GM23338 (cell line): ENCODE results near the gene ACOD1. TPM values are rescaled to one million over a fixed set of nuclear protein-coding genes. Genes with fewer than 3 reads are reported as not detected.

Source experiments
- ATAC-seq: fragments of 200-7000 bp; cut with Tn5 transposase; 3 replicates; pipeline ENCODE4 v1.9.1; 2020
- DNase-seq: peaks from one replicate; pipeline ENCODE4 v3.0.0-alpha.2; 2015; ENCODE audit warnings: low spot score
- H2AFZ ChIP-seq: fragments of 200-600 bp; sonication (generic); 2 replicates; pipeline ENCODE4 v1.8.0; 2016; ENCODE audit warnings: antibody characterized with exemption, mild to moderate bottlenecking, moderate library complexity
- H3F3A ChIP-seq: fragments of 200-600 bp; sonication (generic); replicated peaks from 2 replicates; pipeline ENCODE4 v1.8.0; 2017; ENCODE audit warnings: antibody characterized with exemption, mixed run types, low read depth
- H3K27ac ChIP-seq: fragments of 200-600 bp; sonication (generic); 2 replicates; pipeline ENCODE4 v1.6.1; 2016; ENCODE audit warnings: low read depth
- H3K27me3 ChIP-seq: fragments of 200-600 bp; sonication (generic); 2 replicates; pipeline ENCODE4 v1.8.0; 2016; ENCODE audit warnings: mild to moderate bottlenecking, mixed run types, moderate library complexity; ENCODE audit not compliant: insufficient read depth
- H3K36me3 ChIP-seq: fragments of 200-600 bp; sonication (generic); 2 replicates; pipeline ENCODE4 v1.8.0; 2016; ENCODE audit warnings: mild to moderate bottlenecking; ENCODE audit not compliant: insufficient read depth
- H3K4me1 ChIP-seq: fragments of 200-600 bp; sonication (generic); 2 replicates; pipeline ENCODE4 v1.8.0; 2016; ENCODE audit warnings: mild to moderate bottlenecking, moderate library complexity; ENCODE audit not compliant: insufficient read depth
- H3K4me2 ChIP-seq: fragments of 200-600 bp; sonication (generic); 2 replicates; pipeline ENCODE4 v1.7.1; 2017; ENCODE audit warnings: mixed run types
- H3K4me3 ChIP-seq: fragments of 200-600 bp; sonication (generic); 2 replicates; pipeline ENCODE4 v1.6.1; 2016; ENCODE audit warnings: mixed run types
- H3K79me2 ChIP-seq: fragments of 200-600 bp; sonication (generic); replicated peaks from 2 replicates; pipeline ENCODE4 v1.8.0; 2017; ENCODE audit warnings: mild to moderate bottlenecking; ENCODE audit not compliant: insufficient read depth
- H3K9me2 ChIP-seq: fragments of 200-600 bp; sonication (generic); 2 replicates; pipeline ENCODE4 v1.8.0; 2017; ENCODE audit not compliant: insufficient read depth
- H4K20me1 ChIP-seq: fragments of 200-600 bp; sonication (generic); replicated peaks from 2 replicates; pipeline ENCODE4 v1.8.0; 2017; ENCODE audit warnings: mild to moderate bottlenecking; ENCODE audit not compliant: insufficient read depth
- H3K27ac Mint-ChIP-seq: 2 replicates; pipeline ENCODE4 v1.8.0; 2020; ENCODE audit warnings: inconsistent platforms, mild to moderate bottlenecking, moderate library complexity, mixed read lengths
- H3K27me3 Mint-ChIP-seq: 3 replicates; pipeline ENCODE4 v1.8.0; 2022; ENCODE audit warnings: low read depth, mild to moderate bottlenecking, moderate library complexity, mixed read lengths, inconsistent platforms; ENCODE audit not compliant: insufficient read depth, poor library complexity
- H3K36me3 Mint-ChIP-seq: 3 replicates; pipeline ENCODE4 v1.8.0; 2021; ENCODE audit warnings: low read depth, mild to moderate bottlenecking, inconsistent platforms, moderate library complexity, mixed read lengths
- H3K4me1 Mint-ChIP-seq: 3 replicates; pipeline ENCODE4 v1.8.0; 2020; ENCODE audit warnings: mild to moderate bottlenecking, inconsistent platforms, mixed read lengths
- H3K4me3 Mint-ChIP-seq: 3 replicates; pipeline ENCODE4 v1.8.0; 2021; ENCODE audit warnings: moderate library complexity, mild to moderate bottlenecking, inconsistent platforms, mixed read lengths
- H3K9me3 Mint-ChIP-seq: 3 replicates; pipeline ENCODE4 v1.8.0; 2020; ENCODE audit warnings: moderate library complexity, mild to moderate bottlenecking, inconsistent platforms, mixed read lengths
- CREB1 ChIP-seq: fragments of 250-450 bp; sonication (Bioruptor Pico); IDR thresholded peaks from 2 replicates; pipeline ENCODE4 v1.5.0; 2020; ENCODE audit warnings: low read depth, mild to moderate bottlenecking, moderate library complexity
- EZH2 ChIP-seq: fragments of 200-600 bp; sonication (generic); IDR thresholded peaks from one replicate; pipeline ENCODE4 v1.8.0; 2017; ENCODE audit warnings: antibody characterized with exemption, mild to moderate bottlenecking, low read depth; ENCODE audit not compliant: unreplicated experiment
- EZH2phosphoT487 ChIP-seq: fragments of 200-600 bp; sonication (generic); IDR thresholded peaks from one replicate; pipeline ENCODE4 v1.8.1; 2018; ENCODE audit warnings: antibody characterized with exemption; ENCODE audit not compliant: unreplicated experiment
- JUNB ChIP-seq: IDR thresholded peaks from one replicate; pipeline ENCODE4 v1.6.1; 2016; ENCODE audit warnings: antibody characterized with exemption; ENCODE audit not compliant: unreplicated experiment
- NANOG ChIP-seq: IDR thresholded peaks from 2 replicates; pipeline ENCODE4 v1.6.1; 2016; ENCODE audit warnings: antibody characterized with exemption, borderline replicate concordance
- POLR2AphosphoS5 ChIP-seq: IDR thresholded peaks from 2 replicates; pipeline ENCODE4 v1.6.1; 2016; ENCODE audit warnings: antibody characterized with exemption, low read depth
- REST ChIP-seq: IDR thresholded peaks from one replicate; pipeline ENCODE4 v1.6.1; 2018; ENCODE audit warnings: antibody characterized with exemption; ENCODE audit not compliant: unreplicated experiment
- ZNF114 ChIP-seq: fragments of 250-450 bp; sonication (Bioruptor Pico); IDR thresholded peaks from 2 replicates; pipeline ENCODE4 v1.5.0; 2020; ENCODE audit warnings: mild to moderate bottlenecking, moderate library complexity
- ZNF331 ChIP-seq: fragments of 250-450 bp; sonication (Bioruptor Pico); IDR thresholded peaks from 2 replicates; pipeline ENCODE4 v1.5.0; 2020; ENCODE audit warnings: low read depth, mild to moderate bottlenecking, moderate library complexity
- polyA plus RNA-seq: library from polyadenylated mRNA; unstranded; fragments of >200 nt; fragmentation: Nextera tagmentation; extraction: Ambion mirVana; gene quantifications from 2 replicates; pipeline ENCODE4 v1.2.1, GENCODE V29; 2016
- total RNA-seq: library from RNA; depleted of rRNA; stranded (reverse); fragments of >200 nt; shearing (Covaris generic); gene quantifications from 2 replicates; pipeline ENCODE4 v1.2.3, GENCODE V29; 2014
- TF ChIP-seq, protein P1 (sequence below), 2 experiments: fragments of 200-600 bp in 1 of 2; sonication (generic) in 1 of 2; conservative IDR thresholded peaks; 2 replicates each; pipeline versions ENCODE4 v1.5.1 to v1.6.1; 2016 to 2017; ENCODE audit warnings: antibody characterized with exemption in 2 of 2, low read depth in 2 of 2, mild to moderate bottlenecking in 2 of 2, moderate library complexity in 1 of 2
- TF ChIP-seq, protein P2 (sequence below): fragments of 250-450 bp; sonication (Bioruptor Pico); IDR thresholded peaks from 2 replicates; pipeline ENCODE4 v1.5.0; 2020; ENCODE audit warnings: mild to moderate bottlenecking, moderate library complexity

ACOD1 gene
- total and polyA plus RNA-seq, 2 experiments from 2014 or later, result not detected

DNA sequence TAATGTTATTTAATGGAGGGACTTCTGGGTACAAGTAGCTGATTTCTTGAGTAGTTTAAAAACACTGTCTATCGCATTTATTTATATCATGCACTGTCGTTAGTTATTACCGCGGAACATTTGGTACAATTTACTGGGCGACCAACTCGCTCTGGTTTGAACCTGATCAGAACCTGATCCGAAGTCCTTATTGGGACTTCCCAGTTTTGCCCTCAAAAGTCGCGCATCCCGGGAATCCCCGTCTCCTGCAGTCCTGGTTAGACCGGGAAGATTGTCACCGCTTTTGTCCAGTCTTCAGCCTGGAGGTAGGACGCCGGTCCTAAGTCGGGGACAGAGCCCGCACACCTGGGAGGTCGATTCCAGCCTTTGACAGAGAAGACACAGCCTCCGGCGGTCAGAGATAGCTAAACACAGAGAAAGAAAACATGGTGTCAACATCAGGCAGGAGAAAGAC is 44.3 kb downstream of the ACOD1 start:
- no peaks in the 10 kb centered on the region; the same call in 1 of the 2 replicates for H4K20me1 ChIP-seq
- peaks cover 7% of the 10 kb centered on the region; the same call in 1 of the 3 replicates for H3K36me3 Mint-ChIP-seq

More for the DNA sequence above, 44.3 kb downstream of the ACOD1 start:
- peaks cover 13% of the 10 kb centered on the region; the same call in 2 of the 3 replicates for H3K4me1 Mint-ChIP-seq
- H3K4me1 ChIP-seq, result peaks cover 8% of the 10 kb centered on the region; the same call in 1 of the 2 replicates
- H3K79me2 ChIP-seq, result no peaks in the 10 kb centered on the region; the same call in 1 of the 2 replicates
- H3K9me3 Mint-ChIP-seq, result no peaks in the 10 kb centered on the region; the same call in 2 of the 3 replicates
- peak overlapping the region; percentile 77 for H3K4me3 ChIP-seq
- H3K36me3 ChIP-seq, result no peaks in the 10 kb centered on the region
- no peaks in the 10 kb centered on the region for H3F3A ChIP-seq
- no peaks in the 10 kb centered on the region for H3K27me3 ChIP-seq
- TF ChIP-seq REST, result no peak
- TF ChIP-seq EZH2phosphoT487, result no peak
- TF ChIP-seq NANOG, result no peak
- TF ChIP-seq, protein P1, sequence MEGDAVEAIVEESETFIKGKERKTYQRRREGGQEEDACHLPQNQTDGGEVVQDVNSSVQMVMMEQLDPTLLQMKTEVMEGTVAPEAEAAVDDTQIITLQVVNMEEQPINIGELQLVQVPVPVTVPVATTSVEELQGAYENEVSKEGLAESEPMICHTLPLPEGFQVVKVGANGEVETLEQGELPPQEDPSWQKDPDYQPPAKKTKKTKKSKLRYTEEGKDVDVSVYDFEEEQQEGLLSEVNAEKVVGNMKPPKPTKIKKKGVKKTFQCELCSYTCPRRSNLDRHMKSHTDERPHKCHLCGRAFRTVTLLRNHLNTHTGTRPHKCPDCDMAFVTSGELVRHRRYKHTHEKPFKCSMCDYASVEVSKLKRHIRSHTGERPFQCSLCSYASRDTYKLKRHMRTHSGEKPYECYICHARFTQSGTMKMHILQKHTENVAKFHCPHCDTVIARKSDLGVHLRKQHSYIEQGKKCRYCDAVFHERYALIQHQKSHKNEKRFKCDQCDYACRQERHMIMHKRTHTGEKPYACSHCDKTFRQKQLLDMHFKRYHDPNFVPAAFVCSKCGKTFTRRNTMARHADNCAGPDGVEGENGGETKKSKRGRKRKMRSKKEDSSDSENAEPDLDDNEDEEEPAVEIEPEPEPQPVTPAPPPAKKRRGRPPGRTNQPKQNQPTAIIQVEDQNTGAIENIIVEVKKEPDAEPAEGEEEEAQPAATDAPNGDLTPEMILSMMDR (conservative IDR thresholded peaks at IDR 0.05; ENCODE audit: low read depth in 2 of 2), result no peak
- TF ChIP-seq, protein P2, sequence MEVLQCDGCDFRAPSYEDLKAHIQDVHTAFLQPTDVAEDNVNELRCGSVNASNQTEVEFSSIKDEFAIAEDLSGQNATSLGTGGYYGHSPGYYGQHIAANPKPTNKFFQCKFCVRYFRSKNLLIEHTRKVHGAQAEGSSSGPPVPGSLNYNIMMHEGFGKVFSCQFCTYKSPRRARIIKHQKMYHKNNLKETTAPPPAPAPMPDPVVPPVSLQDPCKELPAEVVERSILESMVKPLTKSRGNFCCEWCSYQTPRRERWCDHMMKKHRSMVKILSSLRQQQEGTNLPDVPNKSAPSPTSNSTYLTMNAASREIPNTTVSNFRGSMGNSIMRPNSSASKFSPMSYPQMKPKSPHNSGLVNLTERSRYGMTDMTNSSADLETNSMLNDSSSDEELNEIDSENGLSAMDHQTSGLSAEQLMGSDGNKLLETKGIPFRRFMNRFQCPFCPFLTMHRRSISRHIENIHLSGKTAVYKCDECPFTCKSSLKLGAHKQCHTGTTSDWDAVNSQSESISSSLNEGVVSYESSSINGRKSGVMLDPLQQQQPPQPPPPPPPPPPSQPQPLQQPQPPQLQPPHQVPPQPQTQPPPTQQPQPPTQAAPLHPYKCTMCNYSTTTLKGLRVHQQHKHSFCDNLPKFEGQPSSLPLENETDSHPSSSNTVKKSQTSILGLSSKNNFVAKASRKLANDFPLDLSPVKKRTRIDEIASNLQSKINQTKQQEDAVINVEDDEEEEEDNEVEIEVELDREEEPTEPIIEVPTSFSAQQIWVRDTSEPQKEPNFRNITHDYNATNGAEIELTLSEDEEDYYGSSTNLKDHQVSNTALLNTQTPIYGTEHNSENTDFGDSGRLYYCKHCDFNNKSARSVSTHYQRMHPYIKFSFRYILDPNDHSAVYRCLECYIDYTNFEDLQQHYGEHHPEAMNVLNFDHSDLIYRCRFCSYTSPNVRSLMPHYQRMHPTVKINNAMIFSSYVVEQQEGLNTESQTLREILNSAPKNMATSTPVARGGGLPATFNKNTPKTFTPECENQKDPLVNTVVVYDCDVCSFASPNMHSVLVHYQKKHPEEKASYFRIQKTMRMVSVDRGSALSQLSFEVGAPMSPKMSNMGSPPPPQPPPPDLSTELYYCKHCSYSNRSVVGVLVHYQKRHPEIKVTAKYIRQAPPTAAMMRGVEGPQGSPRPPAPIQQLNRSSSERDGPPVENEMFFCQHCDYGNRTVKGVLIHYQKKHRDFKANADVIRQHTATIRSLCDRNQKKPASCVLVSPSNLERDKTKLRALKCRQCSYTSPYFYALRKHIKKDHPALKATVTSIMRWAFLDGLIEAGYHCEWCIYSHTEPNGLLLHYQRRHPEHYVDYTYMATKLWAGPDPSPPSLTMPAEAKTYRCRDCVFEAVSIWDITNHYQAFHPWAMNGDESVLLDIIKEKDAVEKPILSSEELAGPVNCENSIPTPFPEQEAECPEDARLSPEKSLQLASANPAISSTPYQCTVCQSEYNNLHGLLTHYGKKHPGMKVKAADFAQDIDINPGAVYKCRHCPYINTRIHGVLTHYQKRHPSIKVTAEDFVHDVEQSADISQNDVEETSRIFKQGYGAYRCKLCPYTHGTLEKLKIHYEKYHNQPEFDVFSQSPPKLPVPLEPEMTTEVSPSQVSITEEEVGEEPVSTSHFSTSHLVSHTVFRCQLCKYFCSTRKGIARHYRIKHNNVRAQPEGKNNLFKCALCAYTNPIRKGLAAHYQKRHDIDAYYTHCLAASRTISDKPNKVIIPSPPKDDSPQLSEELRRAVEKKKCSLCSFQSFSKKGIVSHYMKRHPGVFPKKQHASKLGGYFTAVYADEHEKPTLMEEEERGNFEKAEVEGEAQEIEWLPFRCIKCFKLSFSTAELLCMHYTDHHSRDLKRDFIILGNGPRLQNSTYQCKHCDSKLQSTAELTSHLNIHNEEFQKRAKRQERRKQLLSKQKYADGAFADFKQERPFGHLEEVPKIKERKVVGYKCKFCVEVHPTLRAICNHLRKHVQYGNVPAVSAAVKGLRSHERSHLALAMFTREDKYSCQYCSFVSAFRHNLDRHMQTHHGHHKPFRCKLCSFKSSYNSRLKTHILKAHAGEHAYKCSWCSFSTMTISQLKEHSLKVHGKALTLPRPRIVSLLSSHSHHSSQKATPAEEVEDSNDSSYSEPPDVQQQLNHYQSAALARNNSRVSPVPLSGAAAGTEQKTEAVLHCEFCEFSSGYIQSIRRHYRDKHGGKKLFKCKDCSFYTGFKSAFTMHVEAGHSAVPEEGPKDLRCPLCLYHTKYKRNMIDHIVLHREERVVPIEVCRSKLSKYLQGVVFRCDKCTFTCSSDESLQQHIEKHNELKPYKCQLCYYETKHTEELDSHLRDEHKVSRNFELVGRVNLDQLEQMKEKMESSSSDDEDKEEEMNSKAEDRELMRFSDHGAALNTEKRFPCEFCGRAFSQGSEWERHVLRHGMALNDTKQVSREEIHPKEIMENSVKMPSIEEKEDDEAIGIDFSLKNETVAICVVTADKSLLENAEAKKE (CRISPR knock-in tag), result no peak
- TF ChIP-seq CREB1 (CRISPR knock-in tag), result no peak
- TF ChIP-seq ZNF114, result no peak
- no peak for TF ChIP-seq POLR2AphosphoS5
- no peak for TF ChIP-seq EZH2
- no peak for TF ChIP-seq ZNF331 (CRISPR knock-in tag)
- no peak for TF ChIP-seq JUNB
- peak; percentile 15 for ATAC-seq
- H3K27ac Mint-ChIP-seq, result peak overlapping the region; percentile 98
- peak overlapping the region; percentile 85; the same call in 1 of the 2 replicates for H3K27ac ChIP-seq
- peak overlapping the region; percentile 84 for H3K4me2 ChIP-seq
- peak; percentile 60 for DNase-seq
- peaks cover 21% of the 10 kb centered on the region for H3K27me3 Mint-ChIP-seq
- peak overlapping the region; percentile 93 for H2AFZ ChIP-seq
- no peaks in the 10 kb centered on the region for H3K9me2 ChIP-seq
- peak overlapping the region; percentile 99 for H3K4me3 Mint-ChIP-seq
